HT1080 (cell line): ENCODE results near the gene PPP1R3G. TPM values are rescaled to one million over a fixed set of nuclear protein-coding genes. Genes with fewer than 3 reads are reported as not detected.

Experiments used
- DNase-seq: peaks from one replicate; pipeline ENCODE4 v3.0.0-alpha.2; 2015; ENCODE audit warnings: low read depth
- total RNA-seq: library from RNA; depleted of rRNA; stranded (reverse); fragments of >200 nt; shearing (Covaris generic); gene quantifications from 2 replicates; pipeline ENCODE4 v1.2.3, GENCODE V29; 2014

Gene PPP1R3G
- total RNA-seq, 1 experiment from 2014 or later, result not detected

DNA sequence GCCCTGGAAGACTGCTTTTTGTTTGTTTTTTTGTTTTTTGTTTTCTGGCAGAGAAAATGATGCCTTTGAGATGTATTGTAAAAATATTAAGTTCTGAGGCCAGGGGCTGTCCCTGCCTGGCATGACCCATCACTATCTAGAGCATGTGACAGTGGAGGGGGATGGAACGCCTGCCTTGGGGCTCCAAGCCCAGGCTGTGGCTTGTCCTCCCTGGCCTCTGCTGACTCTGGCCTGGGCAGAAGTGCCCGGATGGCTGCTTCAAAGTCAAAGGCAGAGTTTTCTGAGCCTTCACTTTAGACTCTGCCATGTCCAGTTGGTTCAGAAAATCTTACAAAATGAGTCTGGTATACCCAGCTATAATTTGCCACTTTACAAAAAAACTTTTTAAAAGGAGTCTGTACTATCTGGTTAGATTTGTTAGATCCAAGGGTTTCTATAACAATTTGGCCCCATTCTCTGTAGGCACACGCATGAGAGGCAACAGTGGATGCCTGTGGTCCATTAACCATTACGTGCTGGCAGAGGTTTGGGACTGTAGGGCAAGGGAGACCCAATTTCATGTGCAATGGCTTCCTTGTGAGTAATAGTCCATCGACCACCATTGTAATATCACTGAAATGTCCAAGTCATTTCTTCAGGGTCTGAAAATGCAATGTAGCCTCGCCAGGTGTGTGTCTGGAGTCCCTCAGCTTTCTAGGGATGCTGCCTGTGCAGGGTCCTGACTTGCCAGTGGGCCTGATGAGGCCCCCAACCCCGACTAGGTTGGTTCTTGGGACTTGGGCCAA, 8.3 kb downstream of the PPP1R3G start:
- DNase-seq, result no peak

- peak; percentile 66 for DNase-seq
These were observed 9.2 kb downstream of the PPP1R3G start for GRCh38 chr6:5094327-5094726.

GRCh38 chr6:5095236-5095635, 10.1 kb downstream of the PPP1R3G start:
- DNase-seq, result peak; percentile 13

GRCh38 chr6:5096482-5096881, 11.3 kb downstream of the PPP1R3G start:
- no peak for DNase-seq

- no peak for DNase-seq
These were observed 13.5 kb downstream of the PPP1R3G start for GRCh38 chr6:5098501-5099270.

- peak; percentile 50 for DNase-seq
These were observed 14.4 kb downstream of the PPP1R3G start for GRCh38 chr6:5099537-5099936.

DNA sequence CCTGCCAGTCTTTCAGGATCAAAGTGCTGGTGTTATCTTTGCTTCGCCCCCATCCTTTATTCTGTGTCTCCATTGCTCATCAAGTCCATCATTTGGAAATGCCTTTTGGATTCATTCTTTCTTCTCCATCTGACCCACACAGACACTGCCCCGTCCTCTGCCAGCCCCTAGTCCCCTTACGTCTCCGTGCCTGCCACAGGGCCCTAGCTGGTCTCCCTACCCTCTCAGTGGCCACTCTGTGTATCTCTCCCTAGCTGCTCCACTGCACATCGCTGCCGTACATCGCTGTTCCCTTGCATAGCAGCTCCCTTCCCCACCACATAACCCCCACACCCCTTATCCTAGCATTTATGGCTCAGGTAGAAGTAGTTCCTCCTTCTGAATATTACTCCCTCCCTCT, 15.7 kb downstream of the PPP1R3G start:
- no peak for DNase-seq

DNA sequence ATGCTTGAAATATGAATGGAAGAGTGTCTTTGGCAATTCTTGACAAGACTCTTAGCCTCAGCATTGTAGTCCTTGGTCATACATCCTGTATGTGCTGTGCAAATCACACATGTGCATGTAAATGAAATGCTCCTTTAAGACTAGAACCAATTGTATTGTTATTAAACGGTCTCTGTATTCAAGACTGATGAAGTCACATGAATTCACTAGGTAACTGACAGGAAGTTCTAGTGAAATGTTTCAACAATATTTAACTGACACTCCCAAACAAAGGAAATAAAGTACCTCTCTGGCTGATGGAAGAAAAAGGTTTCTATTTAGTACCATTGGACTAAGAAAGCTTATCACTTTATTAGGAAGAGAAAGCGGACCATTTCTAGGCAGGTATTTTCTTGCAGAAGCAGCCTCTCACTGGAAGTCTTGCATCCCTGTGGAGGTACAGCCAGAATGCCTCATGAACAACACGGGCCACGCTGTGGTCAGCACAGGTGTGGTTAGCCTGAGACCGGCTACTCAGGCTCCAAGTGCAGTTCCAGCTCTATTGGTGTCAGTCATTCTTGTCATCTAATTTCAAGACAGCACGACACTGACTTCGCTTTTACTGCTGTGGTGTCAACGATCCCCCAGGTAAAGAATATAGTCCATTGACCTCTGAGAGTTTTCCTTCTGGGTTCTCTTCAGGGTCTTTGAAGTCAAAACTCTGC, 17.3 kb downstream of the PPP1R3G start:
- DNase-seq, result no peak

GRCh38 chr6:5103250-5103649, 18.1 kb downstream of the PPP1R3G start:
- no peak for DNase-seq

- no peak for DNase-seq
These were observed 19.5 kb downstream of the PPP1R3G start for GRCh38 chr6:5104667-5105066.

GRCh38 chr6:5105146-5105545, 20.0 kb downstream of the PPP1R3G start:
- no peak for DNase-seq

DNA sequence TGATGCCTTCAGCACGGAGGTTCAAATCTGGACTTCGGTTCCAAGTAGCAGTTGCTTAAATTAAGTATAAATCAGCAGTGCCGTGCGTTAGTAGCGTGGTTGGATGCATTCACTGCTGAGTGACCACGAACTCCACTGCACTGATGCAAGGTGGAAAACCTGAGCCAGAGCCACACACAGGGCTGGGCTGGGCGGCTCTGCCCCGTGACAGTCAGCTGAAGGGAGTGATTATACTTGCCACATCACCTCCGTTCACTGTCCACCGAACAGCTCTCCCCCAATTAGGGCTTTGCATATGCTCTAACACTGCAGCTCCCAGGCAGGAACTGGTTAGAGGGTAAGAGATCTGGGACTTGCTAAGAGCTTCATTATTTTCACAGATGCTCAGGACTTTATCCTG, 22.2 kb downstream of the PPP1R3G start:
- no peak for DNase-seq

DNA sequence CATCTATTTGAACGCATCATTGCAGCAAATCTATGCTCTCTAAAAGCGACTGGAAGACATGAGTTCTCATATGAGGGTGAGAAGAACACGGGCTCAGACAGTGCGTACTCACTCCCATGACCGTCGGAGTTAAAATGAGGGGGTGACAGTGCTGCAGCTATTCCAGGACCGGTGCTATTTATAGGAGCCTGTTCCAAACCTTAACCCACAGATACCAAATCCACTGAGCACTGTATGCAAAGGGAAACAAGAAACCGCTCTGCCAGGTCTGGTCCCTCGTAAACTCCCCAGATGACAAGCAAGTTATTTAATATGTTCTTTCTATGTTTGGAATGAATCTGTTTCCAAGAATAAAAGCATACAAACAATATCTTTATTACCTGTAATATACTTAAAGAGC, 22.9 kb downstream of the PPP1R3G start:
- no peak for DNase-seq

- no peak for DNase-seq
These were observed 23.5 kb downstream of the PPP1R3G start for GRCh38 chr6:5108536-5109150.

DNA sequence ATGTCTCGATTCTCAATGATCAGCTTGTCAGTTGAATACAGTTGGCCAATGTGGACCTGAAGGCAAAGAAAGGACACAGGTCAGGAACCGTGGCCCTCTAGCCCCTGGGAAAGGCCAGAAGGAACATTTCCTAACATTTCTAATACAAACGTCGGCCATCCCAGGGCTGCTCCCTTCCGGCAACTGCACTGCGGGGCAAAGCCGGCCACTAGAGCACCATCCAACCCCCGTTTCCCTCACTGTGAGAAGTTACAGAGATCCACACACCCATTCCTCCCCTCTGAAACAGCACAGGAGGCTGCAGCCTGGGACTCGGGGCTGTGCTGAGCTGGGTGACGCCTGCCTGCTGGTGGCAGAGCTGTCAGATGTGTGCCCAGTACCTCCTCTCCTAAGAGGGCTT, 24.3 kb downstream of the PPP1R3G start:
- DNase-seq, result no peak

DNA sequence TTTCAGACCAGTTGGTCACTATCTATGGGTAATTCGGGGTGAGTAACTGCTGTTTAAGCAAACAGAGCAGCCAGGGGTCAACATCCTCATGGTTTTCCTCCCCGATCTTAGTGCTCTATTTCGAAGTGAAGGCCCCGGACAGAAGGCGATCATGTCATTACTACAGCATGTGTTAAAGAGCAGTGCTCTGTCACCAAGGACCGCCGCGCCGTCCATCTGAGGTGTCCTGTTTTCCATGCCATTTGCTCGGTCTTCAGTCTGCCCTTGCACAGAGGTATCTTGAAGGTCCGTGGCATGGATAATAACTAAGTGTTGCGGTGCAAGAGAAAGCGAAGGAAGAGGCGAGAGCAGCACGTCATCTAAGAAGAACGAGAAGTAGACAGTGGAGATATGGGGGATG, 25.1 kb downstream of the PPP1R3G start:
- no peak for DNase-seq

DNA sequence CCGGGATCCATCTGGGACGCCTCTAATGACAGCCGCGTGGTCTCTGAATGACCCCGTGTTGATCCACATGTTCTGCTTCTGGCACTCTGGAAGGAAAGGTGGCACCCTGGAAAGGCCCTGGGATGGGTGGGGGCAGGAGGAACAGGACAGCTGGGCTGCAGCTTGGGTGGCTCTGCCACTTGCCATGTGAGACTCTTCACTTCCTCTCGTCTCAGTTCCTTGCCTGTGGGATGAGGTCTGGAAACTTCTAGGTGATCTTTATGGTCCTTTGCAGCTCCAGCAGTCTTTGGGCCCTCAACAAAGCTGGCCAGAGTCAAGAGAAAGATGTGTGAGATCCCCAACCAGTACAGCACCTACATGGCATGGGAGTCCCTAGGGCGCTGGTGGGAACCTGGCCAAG, 26.5 kb downstream of the PPP1R3G start:
- DNase-seq, result no peak

DNA sequence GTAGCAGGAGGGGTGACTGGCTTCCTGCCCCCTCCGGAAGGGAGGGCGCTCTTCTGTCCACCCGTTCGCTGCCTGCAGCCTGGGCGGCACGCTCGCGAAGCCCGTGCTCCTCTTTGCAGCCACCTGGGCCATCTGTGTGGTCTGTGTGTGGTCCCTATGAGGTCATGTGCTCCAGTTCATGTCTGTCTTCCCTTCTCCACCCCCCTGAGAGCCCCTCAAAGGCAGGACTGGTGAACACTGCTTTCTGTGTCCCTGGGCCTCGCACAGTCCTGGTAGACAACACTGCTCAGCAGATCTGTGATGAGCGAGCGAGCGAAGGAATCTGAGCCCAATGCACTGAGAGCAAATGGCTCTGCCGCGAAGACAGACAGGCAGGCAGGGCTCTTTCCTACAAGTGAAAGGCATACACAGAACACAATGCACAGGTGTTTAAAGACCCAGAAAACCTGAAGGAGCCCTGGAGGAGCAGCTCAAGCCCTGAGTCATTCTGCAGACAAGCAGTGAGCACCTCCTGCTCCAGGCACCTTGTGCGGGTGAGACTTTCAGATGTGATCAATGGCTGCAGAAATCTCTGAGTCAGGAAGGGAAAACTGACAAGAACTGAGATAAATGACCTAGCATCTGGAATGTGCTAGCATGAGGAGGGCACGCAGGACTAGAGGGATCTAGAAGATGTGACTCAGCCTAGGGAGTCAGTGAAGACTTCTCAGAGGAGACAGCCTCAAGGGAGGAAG, 27.1 kb downstream of the PPP1R3G start:
- DNase-seq, result peak; percentile 86

GRCh38 chr6:5113096-5113495, 28.0 kb downstream of the PPP1R3G start:
- no peak for DNase-seq

DNA sequence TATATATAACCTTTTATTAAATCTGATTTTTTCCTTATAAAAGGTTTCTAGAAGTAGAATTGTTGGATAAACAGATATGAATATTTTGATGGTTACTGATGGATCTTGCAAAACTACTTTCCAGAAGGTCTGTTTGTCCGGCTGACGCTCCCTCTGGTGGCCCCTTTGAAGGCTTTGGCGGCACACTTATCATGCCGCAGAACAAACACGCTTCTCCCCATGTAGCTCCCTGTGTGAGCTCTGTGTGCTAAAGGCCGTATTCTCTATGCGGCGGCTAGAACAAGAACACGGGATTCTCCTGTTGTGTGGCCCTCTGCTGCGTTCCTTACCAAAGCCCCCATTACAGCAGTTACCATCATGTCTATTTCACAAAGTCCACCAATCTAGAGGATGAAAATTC, 30.0 kb downstream of the PPP1R3G start:
- no peak for DNase-seq
